GM18951 (cell line): ENCODE data around the gene ASTN1.

Experiments
- POLR2A ChIP-seq: IDR thresholded peaks from 4 replicates; pipeline ENCODE4 v1.6.1; 2011; ENCODE audit warnings: mild to moderate bottlenecking; ENCODE audit not compliant: insufficient read length, insufficient read depth; ENCODE audit errors: extremely low read depth
- in situ Hi-C: fragments of 300-500 bp; cut with MboI; formaldehyde crosslinking; loops from one replicate; pipeline ENCODE4 v1.12.0; 2022; ENCODE audit warnings: low sequenced_read_pairs, mixed read lengths, inconsistent platforms; ENCODE audit not compliant: unreplicated experiment

The ASTN1 gene

DNA sequence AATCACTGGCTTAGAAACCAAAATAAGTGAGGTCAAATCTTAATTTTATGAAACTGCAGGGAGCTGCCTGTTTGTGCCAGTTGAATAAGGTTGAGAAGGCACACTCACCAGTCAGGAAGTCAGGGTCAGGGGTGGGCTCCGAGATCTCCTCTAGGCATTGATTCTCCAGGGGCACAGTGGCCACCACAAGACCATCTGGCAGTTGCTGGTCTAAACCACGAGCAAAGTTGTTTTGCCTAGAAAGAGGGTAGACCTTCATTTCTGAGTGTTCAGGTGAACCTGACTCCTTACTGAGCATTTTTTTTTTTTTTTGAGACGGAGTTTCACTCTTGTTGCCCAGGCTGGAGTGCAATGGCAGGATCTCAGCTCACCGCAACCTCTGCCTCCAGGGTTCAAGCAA is 220.7 kb downstream of the ASTN1 start:
- TF ChIP-seq POLR2A = no peak
- in situ Hi-C loops = no loop called here

DNA sequence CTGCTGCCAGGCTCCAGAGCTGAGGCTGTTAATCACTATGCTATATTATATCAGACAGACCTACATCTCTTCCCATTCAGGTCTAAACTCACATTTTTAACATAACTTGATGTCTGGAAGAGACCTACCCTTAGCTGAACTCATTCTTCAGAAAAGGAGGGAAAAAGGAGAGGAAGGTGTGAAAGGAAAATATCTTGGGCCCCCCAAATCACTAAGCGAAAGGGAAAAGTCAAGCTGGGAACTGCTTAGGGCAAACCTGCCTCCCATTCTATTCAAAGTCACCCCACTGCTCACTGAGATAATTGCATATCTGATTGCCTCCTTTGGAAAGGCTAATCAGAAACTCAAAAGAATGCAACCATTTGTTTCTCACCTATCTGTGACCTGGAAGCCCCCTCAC is 222.2 kb downstream of the ASTN1 start:
- in situ Hi-C loops = no loop called here
- no peak for TF ChIP-seq POLR2A

DNA sequence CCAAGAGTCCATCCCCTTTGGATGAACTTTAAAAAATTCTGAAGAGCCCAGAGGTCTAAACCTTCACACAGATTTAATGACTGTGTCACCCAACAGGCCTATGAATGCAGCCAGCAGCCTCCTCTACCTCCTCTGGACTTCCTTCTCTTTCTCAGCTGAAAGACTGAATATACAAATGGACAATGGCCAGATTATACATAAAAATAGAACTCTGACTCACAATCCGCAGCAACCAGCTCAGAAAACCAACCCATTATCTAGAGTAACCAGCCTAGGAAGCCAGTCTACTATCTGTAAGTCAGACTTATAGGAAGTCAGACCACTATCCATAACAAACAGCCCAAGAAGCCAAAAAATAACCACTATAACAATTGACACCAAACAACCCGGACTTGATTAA is 224.5 kb downstream of the ASTN1 start:
- in situ Hi-C loops = no loop called here
- TF ChIP-seq POLR2A = no peak

DNA sequence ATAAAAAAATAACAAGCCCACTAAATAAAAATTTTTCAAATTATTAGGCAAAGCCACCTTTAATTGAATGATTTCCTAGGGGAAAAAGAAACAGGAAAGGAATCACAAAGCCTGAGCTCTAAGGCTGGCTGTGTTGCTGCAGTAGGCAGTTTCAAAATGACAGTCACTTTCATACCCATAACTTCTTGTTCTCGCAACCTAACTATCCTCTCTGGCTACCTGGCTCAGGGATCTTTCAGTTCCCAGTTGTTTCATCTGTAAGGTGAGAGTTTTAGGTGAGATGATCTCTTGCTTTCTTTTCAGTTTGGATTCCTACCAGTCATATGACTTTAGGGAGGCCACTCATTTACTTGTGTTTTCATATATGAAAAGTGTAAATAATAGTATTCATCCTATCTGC is 226.1 kb downstream of the ASTN1 start:
- no peak for TF ChIP-seq POLR2A
- in situ Hi-C loops = no loop called here

DNA sequence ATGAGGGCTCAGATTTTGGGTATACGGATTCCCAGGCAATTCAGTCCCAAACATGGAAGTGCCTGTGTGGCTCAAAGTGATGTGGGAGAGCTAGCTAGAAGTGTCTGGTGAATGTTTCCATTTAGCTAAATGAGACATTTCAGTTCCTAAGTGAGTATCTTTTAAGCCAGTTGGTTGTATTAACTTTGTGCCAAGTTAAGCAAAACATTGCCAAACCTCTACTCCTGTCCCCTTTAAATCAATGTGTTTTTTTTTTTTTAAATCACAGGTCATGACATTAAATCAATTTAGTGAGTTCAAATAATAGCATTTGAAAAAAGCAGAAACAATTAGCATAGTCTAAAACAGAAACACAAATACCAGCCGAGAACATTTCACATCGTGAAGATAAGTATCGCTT is 230.1 kb downstream of the ASTN1 start:
- TF ChIP-seq POLR2A = no peak
- in situ Hi-C loops = no loop called here

DNA sequence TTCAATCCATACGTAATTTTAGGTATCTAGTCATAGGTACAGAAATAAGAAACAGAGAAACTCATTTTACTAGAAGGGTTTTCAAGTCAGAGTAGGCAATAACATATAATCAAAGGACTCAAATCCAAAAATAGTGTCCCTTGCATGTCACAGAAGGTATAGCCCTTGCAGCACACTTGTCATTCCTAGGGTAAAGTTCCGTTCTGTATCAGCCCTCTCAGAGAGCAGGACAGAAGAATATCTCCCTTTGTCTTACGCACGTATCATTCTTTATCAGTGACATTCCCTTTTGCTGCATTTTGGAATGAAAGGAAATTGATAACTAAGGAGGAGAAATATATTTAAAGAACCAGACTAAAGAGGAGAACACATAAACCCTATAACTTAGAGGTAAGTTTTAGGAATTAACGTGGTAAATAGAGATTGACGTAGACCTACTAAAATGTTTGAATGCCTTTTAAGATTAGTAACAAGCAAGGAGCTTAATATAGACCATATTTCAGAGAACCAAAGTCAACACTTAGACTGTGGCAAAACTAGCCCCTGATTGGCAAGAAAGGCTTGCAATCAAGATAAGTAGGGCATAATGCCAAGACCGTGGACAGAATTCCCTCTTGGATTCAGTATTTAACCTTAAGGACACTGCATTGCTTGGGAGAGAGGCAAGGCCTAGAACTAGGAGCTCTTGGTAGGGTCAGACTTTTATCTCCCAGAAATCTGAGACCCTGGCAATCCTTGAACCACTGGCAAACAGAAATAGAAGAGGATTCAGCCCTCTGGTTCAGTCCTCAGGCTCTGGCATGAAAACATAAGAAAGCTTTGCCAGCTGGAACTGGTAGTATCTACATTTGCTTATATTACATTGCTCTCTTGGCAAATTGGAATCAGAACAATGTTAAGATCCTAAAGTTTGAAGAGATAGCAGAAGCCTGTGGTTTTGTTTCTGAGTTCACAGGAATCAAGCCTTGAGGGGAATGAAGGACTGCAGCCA is 232.1 kb downstream of the ASTN1 start:
- in situ Hi-C loops = no loop called here
- TF ChIP-seq POLR2A = no peak

DNA sequence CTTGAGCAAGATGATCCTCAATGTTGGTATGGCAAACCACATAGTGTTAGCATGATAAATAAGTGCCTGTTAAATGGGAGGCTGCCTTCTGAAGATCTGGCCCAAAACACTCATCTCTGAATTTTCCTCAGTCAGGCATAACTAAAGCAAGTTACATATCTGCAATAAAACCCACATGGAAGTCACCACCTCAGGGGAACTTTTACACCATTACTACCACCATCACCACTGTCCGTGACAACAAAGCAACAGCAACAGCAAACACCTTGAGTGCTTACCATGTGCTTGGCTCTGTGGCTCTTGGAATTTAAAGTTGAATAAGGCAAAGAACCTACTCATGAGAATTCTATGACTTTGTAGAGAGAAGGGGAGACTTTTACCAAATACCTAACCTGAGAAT is 233.0 kb downstream of the ASTN1 start:
- in situ Hi-C loops = no loop called here
- no peak for TF ChIP-seq POLR2A

DNA sequence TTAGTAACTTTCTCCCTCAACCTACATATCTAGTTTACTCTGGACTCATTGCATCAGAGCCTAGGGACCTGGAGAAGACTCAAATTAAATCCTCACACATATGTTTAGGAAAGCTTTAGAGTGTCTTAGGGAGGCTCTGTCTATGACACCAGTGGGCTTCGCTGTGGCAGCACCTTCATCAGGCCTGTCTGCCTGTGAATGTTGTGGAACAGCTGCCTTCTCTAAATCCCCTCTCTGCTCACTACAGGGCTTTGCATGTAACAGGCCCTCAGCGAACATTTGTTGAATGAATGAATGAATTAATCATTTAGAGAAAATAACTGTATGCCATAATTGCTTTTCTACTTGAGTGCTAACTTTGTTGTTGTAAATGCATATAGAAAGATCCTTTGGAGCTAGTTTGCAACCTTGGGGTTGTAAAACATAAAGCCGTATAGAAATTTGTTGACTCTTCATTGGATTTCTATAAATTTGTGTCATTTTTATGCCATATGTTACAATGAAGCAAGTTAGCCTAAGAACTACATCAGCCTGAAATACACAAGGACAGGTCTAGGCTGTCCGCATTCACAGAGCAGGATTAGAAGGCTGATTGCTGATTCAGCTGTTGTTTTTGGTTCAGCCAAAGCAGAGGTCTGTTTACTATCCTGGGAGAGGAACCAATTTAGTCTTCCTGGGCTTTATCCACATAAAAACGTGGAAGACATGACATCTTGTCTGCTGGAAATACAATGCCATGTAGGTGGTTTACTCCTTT is 238.0 kb downstream of the ASTN1 start:
- no peak for TF ChIP-seq POLR2A
- in situ Hi-C loops = no loop called here

DNA sequence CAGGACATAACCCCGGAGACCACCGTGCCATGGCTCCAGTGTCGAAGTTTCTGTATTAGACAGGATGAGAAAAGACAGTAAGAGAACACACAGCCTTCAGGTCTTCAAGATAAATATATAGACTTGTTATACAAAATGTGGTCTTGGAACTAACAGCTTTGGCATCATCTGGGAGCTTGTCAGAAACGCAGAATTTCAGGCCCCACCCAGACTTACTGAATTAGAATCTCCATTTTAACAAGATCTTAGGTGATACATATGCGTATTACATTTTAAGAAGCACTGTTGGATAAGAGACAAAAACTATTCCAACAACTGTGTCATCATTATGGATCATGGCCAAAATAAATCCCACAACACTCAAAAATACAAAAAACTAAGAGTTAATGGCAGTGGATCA is 239.3 kb downstream of the ASTN1 start:
- TF ChIP-seq POLR2A = no peak
- in situ Hi-C loops = no loop called here

DNA sequence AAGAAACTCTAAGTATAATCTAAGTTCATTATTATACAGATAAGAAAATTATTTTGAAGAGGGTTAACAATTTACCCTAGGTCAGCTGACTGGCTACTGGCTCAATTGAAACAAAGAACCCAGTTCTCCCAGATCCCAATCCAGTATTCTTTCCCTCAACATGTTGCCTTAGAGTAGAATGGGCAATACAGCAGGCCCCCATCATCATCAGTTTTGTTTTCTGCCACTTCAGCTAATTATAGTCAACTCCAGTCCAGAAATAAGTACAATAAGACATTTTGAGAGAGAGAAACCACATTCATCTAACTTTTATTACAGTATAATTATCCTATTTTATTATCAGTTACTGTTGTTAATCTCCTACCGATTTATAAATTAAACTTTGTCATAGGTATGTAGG is 241.2 kb downstream of the ASTN1 start:
- no peak for TF ChIP-seq POLR2A
- in situ Hi-C loops = no loop called here

DNA sequence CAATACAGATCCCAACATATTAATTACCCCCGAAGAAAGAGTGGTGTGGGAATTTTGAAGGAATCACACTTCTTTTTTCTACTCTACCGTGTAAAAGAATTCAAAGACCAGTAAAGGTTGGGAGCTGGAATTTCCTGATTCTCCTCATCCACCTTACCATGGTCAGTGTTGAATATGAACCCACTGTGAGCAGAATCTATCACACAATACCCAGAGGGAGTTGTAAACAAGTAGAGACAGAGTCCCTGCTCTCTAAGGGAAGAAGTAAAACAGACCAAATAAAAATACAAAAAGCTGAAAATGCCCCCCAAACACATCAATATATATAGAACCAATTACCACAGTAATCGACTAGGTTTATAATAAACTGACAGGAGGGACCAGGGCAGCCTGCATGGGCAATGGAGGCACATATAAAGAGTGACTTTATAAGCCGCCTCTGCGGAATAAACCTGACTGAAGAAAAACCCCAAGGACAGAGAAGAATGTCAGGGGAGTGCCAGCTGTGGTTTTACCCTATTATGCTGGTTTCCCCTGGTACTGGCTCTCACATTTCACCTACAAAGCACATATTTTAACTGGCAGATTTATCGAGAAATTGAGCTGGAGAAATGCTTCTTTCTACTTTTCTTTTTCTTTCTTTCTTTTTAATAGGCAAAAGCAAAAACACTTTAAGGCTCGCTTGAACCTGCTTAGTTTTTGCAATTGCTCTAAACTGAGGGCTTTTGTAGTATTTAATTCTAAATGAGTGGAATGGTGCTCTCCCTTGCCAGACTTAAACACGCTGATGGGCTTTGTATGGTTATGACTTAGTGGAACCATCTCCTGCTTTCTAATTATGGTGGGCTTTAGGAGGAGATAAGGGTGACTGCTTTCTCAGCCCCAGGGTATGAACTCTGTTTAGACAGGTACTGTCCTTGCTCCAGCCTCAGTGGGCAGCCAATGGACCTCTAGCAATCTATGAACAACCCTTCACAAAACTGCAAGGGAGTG is 244.8 kb downstream of the ASTN1 start:
- TF ChIP-seq POLR2A = no peak

DNA sequence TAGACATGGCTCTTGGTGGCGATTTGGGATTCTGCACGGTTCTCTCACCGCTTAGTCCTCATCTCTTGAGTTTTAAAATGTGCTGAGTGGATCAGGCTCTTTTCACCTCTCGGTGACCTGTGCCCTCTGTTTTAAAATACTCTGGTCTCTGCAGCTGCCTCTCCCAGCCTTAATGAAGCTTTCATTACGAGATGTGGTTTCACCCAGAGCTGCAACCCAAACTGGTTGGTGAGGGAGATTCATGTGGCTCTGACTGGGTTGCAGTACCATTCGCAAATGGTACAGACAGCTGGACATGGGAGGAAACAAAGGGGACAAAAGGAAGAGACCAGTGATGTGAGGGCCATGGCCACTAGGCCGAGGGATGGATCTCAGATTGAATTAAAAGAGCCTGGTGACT is 258.9 kb downstream of the ASTN1 start:
- no peak for TF ChIP-seq POLR2A
- in situ Hi-C loops = no loop called here

More for the DNA sequence above, 244.8 kb downstream of the ASTN1 start:
- in situ Hi-C loops = no loop called here
